HCT116 (cell line): ENCODE measurements around the gene COPS8. TPM values are rescaled to one million over a fixed set of nuclear protein-coding genes. Genes with fewer than 3 reads are reported as not detected.

Experiments
- ATAC-seq: fragments of 200-7000 bp; cut with Tn5 transposase; 2 replicates; pipeline ENCODE4 v1.9.1; 2020; ENCODE audit warnings: mild to moderate bottlenecking, moderate library complexity
- BruUV-seq: library from RNA; stranded (reverse); fragments of 400-500 nt; replicated peaks from 2 replicates; lab custom pipeline; 2021; lab: Mats Ljungman, UMichigan
- CTCF ChIA-PET: fragments of 300-600 bp; sonication (Branson Sonifier 250); formaldehyde crosslinking; loops from one replicate; lab custom pipeline; 2021; ENCODE audit warnings: antibody characterized with exemption; lab: Charles Lee
- POLR2A ChIA-PET: fragments of 300-600, 350-600 bp; sonication (Branson Sonifier 250); formaldehyde crosslinking; loops from one replicate; lab custom pipeline; 2021; ENCODE audit warnings: antibody characterized with exemption; lab: Charles Lee
- RAD21 ChIA-PET, 2 experiments: fragments of 300-600 bp; sonication (Branson Sonifier 250); formaldehyde crosslinking; loops; one replicate each; lab custom pipeline; 2023; ENCODE audit warnings: low total read pairs in 2 of 2; ENCODE audit not compliant: uncharacterized antibody in 2 of 2, unreplicated experiment in 2 of 2, low non-redundant PET in 1 of 2; lab: Charles Lee
- DNase-seq: peaks from one replicate; pipeline ENCODE4 v3.0.0-alpha.2; 2010; ENCODE audit warnings: low read depth, low spot score
- H2AFZ ChIP-seq: fragments of 200-600 bp; shearing (Covaris generic), sonication (generic); 2 replicates; pipeline ENCODE4 v1.6.1; 2017; ENCODE audit warnings: low read depth, mixed run types, mixed read lengths, antibody characterized with exemption, low read length; ENCODE audit not compliant: poor library complexity, severe bottlenecking
- H3K27ac ChIP-seq: 2 replicates; pipeline ENCODE4 v1.5.1; 2012; ENCODE audit warnings: low read depth, low read length
- H3K27me3 ChIP-seq: fragments of 200-600 bp; sonication (generic); 2 replicates; pipeline ENCODE4 v1.6.1; 2016; ENCODE audit warnings: mixed run types, low read length, mixed read lengths; ENCODE audit not compliant: insufficient read depth
- H3K36me3 ChIP-seq, 2 experiments: fragments of 200-500 bp in 1 of 2; fragments of 200-600 bp in 1 of 2; sonication (Bioruptor generic) in 1 of 2; sonication (generic) in 1 of 2; 2 replicates each; pipeline versions ENCODE4 v1.5.1 to v1.6.1; 2014 to 2016; ENCODE audit warnings: low read length in 2 of 2, inconsistent platforms in 1 of 2, mixed read lengths in 1 of 2, mixed run types in 1 of 2; ENCODE audit not compliant: insufficient read depth in 2 of 2, control insufficient read depth in 1 of 2
- H3K4me1 ChIP-seq, 2 experiments: fragments of 200-600 bp in 1 of 2; sonication (generic) in 1 of 2; 2 replicates each; pipeline versions ENCODE4 v1.5.1 to v1.6.1; 2012 to 2017; ENCODE audit warnings: low read length in 2 of 2, inconsistent platforms in 1 of 2, mild to moderate bottlenecking in 1 of 2, mixed read lengths in 1 of 2, mixed run types in 1 of 2, moderate library complexity in 1 of 2; ENCODE audit not compliant: insufficient read depth in 2 of 2, control insufficient read depth in 1 of 2
- H3K4me2 ChIP-seq: fragments of 200-600 bp; sonication (generic); 2 replicates; pipeline ENCODE4 v1.6.1; 2017; ENCODE audit warnings: mixed run types, low read length, mixed read lengths
- H3K4me3 ChIP-seq, 2 experiments: fragments of 200-600 bp in 1 of 2; sonication (generic) in 1 of 2; replicated peaks in 1 of 2; 2 replicates each; pipeline ENCODE4 v1.5.1; 2011 to 2016; ENCODE audit warnings: low read length in 2 of 2, control low read depth in 1 of 2, low read depth in 1 of 2, mild to moderate bottlenecking in 1 of 2, mixed read lengths in 1 of 2, mixed run types in 1 of 2
- H3K79me2 ChIP-seq: fragments of 200-600 bp; sonication (generic); 2 replicates; pipeline ENCODE4 v1.6.1; 2017; ENCODE audit warnings: mild to moderate bottlenecking, mixed run types, low read length, moderate library complexity, mixed read lengths; ENCODE audit not compliant: insufficient read depth
- H3K9ac ChIP-seq: fragments of 200-600 bp; sonication (generic); 2 replicates; pipeline ENCODE4 v1.6.1; 2016; ENCODE audit warnings: low read length, mixed read lengths
- H3K9me2 ChIP-seq: fragments of 200-600 bp; sonication (generic), shearing (Covaris generic); 2 replicates; pipeline ENCODE4 v1.6.1; 2017; ENCODE audit warnings: mixed run types, mild to moderate bottlenecking, moderate library complexity; ENCODE audit not compliant: insufficient read depth
- H3K9me3 ChIP-seq, 2 experiments: fragments of 200-500 bp in 1 of 2; fragments of 200-600 bp in 1 of 2; sonication (Bioruptor generic) in 1 of 2; sonication (generic) in 1 of 2; 2 replicates each; pipeline ENCODE4 v1.6.1; 2014 to 2017; ENCODE audit warnings: low read length in 2 of 2, mixed read lengths in 2 of 2, inconsistent platforms in 1 of 2, low read depth in 1 of 2, mild to moderate bottlenecking in 1 of 2, mixed run types in 1 of 2, moderate library complexity in 1 of 2; ENCODE audit not compliant: control insufficient read depth in 1 of 2, insufficient read depth in 1 of 2
- H4K20me1 ChIP-seq: fragments of 200-600 bp; sonication (generic), shearing (Covaris generic); 2 replicates; pipeline ENCODE4 v1.6.1; 2017; ENCODE audit warnings: mixed run types, mild to moderate bottlenecking, moderate library complexity; ENCODE audit not compliant: insufficient read depth
- CBX3 ChIP-seq: IDR thresholded peaks from 2 replicates; pipeline ENCODE4 v1.6.1; 2012; ENCODE audit warnings: low read depth
- EGR1 ChIP-seq: IDR thresholded peaks from 2 replicates; pipeline ENCODE4 v1.6.1; 2012; ENCODE audit warnings: low read depth
- ELF1 ChIP-seq: IDR thresholded peaks from 2 replicates; pipeline ENCODE4 v1.6.1; 2012; ENCODE audit warnings: low read depth, borderline replicate concordance
- EZH2 ChIP-seq: fragments of 200-600 bp; sonication (generic); IDR thresholded peaks from 2 replicates; pipeline ENCODE4 v1.6.1; 2017; ENCODE audit warnings: antibody characterized with exemption, mixed run types
- EZH2phosphoT487 ChIP-seq: fragments of 200-600 bp; IDR thresholded peaks from 2 replicates; pipeline ENCODE4 v1.6.1; 2018; ENCODE audit warnings: antibody characterized with exemption, borderline replicate concordance
- FOSL1 ChIP-seq: IDR thresholded peaks from 2 replicates; pipeline ENCODE4 v1.6.1; 2012; ENCODE audit warnings: low read depth
- JUND ChIP-seq: IDR thresholded peaks from 2 replicates; pipeline ENCODE4 v1.6.1; 2012
- POLR2AphosphoS5 ChIP-seq: IDR thresholded peaks from 2 replicates; pipeline ENCODE4 v1.6.1; 2011; ENCODE audit warnings: mild to moderate bottlenecking, low read depth, low read length, moderate library complexity
- RAD21 ChIP-seq: IDR thresholded peaks from 2 replicates; pipeline ENCODE4 v1.6.1; 2012; ENCODE audit warnings: low read depth, mild to moderate bottlenecking
- SP1 ChIP-seq: IDR thresholded peaks from 2 replicates; pipeline ENCODE4 v1.6.1; 2012; ENCODE audit warnings: low read depth
- TCF7L2 ChIP-seq: IDR thresholded peaks from 2 replicates; pipeline ENCODE4 v1.7.0; 2011; ENCODE audit warnings: borderline replicate concordance, inconsistent platforms; ENCODE audit not compliant: insufficient read depth, insufficient read length; ENCODE audit errors: extremely low read depth
- YY1 ChIP-seq: IDR thresholded peaks from 2 replicates; pipeline ENCODE4 v1.6.1; 2011; ENCODE audit warnings: low read length, low read depth, moderate library complexity, mild to moderate bottlenecking; ENCODE audit not compliant: insufficient replicate concordance; ENCODE audit errors: extremely low read depth
- ZNF274 ChIP-seq: fragments of 200-500 bp; sonication (Bioruptor generic); IDR thresholded peaks from 2 replicates; pipeline ENCODE4 v1.6.1; 2014; ENCODE audit warnings: mild to moderate bottlenecking, low read depth, low read length, inconsistent platforms
- intact Hi-C: fragments of 100-400 bp; cut with micrococcal nuclease; formaldehyde crosslinking; loops from 2 replicates; pipeline ENCODE4 v1.10.0; 2022
- total RNA-seq: library from RNA; stranded (reverse); gene quantifications from one replicate; pipeline ENCODE4 v1.2.1, GENCODE V29; 2021; ENCODE audit not compliant: unreplicated experiment
- TF ChIP-seq, protein P1 (sequence below), 3 experiments: fragments of 200-600 bp in 1 of 3; sonication (generic) in 1 of 3; IDR thresholded peaks in 2 of 3; conservative IDR thresholded peaks in 1 of 3; 2 replicates each; pipeline ENCODE4 v1.5.1; 2012 to 2017; ENCODE audit warnings: low read depth in 2 of 3, low read length in 2 of 3, antibody characterized with exemption in 1 of 3, borderline replicate concordance in 1 of 3, control low read depth in 1 of 3, mild to moderate bottlenecking in 1 of 3, mixed read lengths in 1 of 3, mixed run types in 1 of 3, moderate library complexity in 1 of 3; ENCODE audit not compliant: insufficient read depth in 1 of 3
- TF ChIP-seq, protein P2 (sequence below): IDR thresholded peaks from 2 replicates; pipeline ENCODE4 v1.6.1; 2012

Gene COPS8
- total RNA-seq, 1 experiment from 2014 or later, result 42.2 TPM

DNA sequence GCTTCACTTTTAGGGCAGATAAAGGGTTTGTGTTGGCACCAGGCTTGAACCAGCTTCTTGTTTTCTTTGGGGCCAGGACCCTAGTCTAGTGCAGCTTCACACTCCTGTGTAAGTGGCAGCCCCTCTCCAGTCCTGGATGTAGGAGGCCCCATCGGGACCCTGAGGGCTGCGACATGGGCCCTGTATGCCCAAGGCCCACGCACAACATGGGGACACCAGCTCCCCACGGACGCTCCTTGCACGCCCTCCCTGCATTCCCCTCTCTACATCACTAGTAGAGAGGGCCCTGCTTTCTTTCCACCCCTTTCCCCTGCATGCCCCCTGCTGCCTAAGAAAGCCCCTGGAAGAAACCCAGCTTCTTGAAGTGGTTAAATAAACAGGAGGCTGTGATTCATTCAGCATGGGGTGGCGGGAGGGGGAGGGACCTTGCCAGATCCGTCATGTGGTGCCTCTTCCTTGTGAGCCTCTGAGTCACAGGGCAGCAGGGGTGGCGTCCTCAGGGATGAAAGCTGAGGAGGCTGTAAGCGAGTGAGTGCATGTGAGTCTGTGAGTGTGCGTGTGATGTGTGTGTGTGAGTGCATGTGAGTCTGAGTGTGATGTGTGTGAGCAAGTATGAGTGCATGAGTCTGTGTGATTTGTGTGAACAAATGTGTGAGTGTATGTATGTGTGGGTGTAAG, 42.5 kb downstream of the COPS8 start:
- Histone ChIP-seq H3K27ac (no peak overlapping the region), H3K27me3 (peaks cover 9% of the 10 kb centered on the region; the same call in 1 of the 2 replicates), H3K79me2 (no peaks in the 10 kb centered on the region), H3K9me3 (no peaks in the 10 kb centered on the region), H3K36me3 (no peaks in the 10 kb centered on the region), H3K9me2 (no peaks in the 10 kb centered on the region), H3K4me2 (peak overlapping the region; percentile 62), H2AFZ (no peak overlapping the region)
- DNase-seq (peak; percentile 77), ATAC-seq (peak; percentile 96)
- BruUV-seq, result no TSS peak
- ChIA-PET POLR2A (no interaction called here), CTCF (no interaction called here), RAD21 (no interaction called here)
- TF ChIP-seq ZNF274 (no peak), TCF7L2 (peak; percentile 74), JUND (peak; percentile 80), RAD21 (no peak), POLR2AphosphoS5 (peak; percentile 43; the same call in 1 of the 2 replicates), YY1 (peak; percentile 34), EGR1 (no peak), SP1 (peak; percentile 84), EZH2phosphoT487 (no peak), FOSL1 (peak; percentile 74), EZH2 (no peak), CBX3 (0 out of 2 replicates have a peak, but pooled peaks have one; percentile 29), ELF1 (no peak)
- TF ChIP-seq, protein P1, sequence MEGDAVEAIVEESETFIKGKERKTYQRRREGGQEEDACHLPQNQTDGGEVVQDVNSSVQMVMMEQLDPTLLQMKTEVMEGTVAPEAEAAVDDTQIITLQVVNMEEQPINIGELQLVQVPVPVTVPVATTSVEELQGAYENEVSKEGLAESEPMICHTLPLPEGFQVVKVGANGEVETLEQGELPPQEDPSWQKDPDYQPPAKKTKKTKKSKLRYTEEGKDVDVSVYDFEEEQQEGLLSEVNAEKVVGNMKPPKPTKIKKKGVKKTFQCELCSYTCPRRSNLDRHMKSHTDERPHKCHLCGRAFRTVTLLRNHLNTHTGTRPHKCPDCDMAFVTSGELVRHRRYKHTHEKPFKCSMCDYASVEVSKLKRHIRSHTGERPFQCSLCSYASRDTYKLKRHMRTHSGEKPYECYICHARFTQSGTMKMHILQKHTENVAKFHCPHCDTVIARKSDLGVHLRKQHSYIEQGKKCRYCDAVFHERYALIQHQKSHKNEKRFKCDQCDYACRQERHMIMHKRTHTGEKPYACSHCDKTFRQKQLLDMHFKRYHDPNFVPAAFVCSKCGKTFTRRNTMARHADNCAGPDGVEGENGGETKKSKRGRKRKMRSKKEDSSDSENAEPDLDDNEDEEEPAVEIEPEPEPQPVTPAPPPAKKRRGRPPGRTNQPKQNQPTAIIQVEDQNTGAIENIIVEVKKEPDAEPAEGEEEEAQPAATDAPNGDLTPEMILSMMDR (IDR thresholded peaks at IDR 0.05 in 2 of 3, conservative IDR thresholded peaks at IDR 0.05 in 1 of 3; ENCODE audit: borderline replicate concordance in 1 of 3, insufficient read depth in 1 of 3, low read depth in 2 of 3, low read length in 2 of 3), result no peak
- TF ChIP-seq, protein P2, sequence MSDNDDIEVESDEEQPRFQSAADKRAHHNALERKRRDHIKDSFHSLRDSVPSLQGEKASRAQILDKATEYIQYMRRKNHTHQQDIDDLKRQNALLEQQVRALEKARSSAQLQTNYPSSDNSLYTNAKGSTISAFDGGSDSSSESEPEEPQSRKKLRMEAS, result peak; percentile 67; the same call in 1 of the 2 replicates
- TF ChIP-seq, all 23 proteins: peak for 8
- Histone ChIP-seq H3K9ac (0 out of 2 replicates have a peak overlapping the region, but pooled peaks have one; percentile 5), H3K4me3 (0 out of 4 replicates have a peak overlapping the region, but pooled peaks of 1 of the 2 experiments have one; percentile 11), H3K4me1 (peaks cover 10 to 19% of the 10 kb centered on the region in 2 experiments), H4K20me1 (no peaks in the 10 kb centered on the region)
- intact Hi-C loops, result no loop called here
